Activated T-helper 1 cell treated with Interleukin-2 at 50 U/mL for 16 hours (primary cell): Measurements from ENCODE around the gene TYW3.

Source experiments
- DNase-seq: peaks from one replicate; pipeline ENCODE4 v3.0.0-alpha.2; 2020; ENCODE audit warnings: low read depth

Gene TYW3

GRCh38 chr1:74790453-74790852, 57.5 kb downstream of the TYW3 start:
- no peak for DNase-seq

- DNase-seq = no peak
Measured at GRCh38 chr1:74791491-74791890, 58.5 kb downstream of the TYW3 start.

- DNase-seq = no peak
Measured at GRCh38 chr1:74799119-74799657, 66.2 kb downstream of the TYW3 start.

GRCh38 chr1:74811436-74812179, 78.7 kb downstream of the TYW3 start:
- DNase-seq = no peak

- DNase-seq = no peak
Measured at GRCh38 chr1:74812180-74812541, 79.2 kb downstream of the TYW3 start.
